ENCODE results near the gene WWOX. TPM values are rescaled to one million over a fixed set of nuclear protein-coding genes. Genes with fewer than 3 reads are reported as not detected.

The WWOX gene
- total and polyA plus RNA-seq, 2 of the 13 experiments (the other 11 are each of a cell fraction or from before 2014, with no cell fraction given) = 9.1 to 37.4 TPM

GRCh38 chr16:78133919-78134318 lies 34.5 kb downstream of the WWOX start (continued):
- TF ChIP-seq GFI1 (CRISPR knock-in tag; IDR thresholded peaks at IDR 0.05; ENCODE audit: borderline replicate concordance) (no peak), CREB3 (CRISPR knock-in tag; IDR thresholded peaks at IDR 0.05) (no peak), ZNF496 (CRISPR knock-in tag; IDR thresholded peaks at IDR 0.05; ENCODE audit: insufficient replicate concordance) (no peak), ZNF660 (CRISPR knock-in tag; IDR thresholded peaks at IDR 0.05; ENCODE audit: borderline replicate concordance, low read depth) (no peak), STAG1 (CRISPR knock-in tag; IDR thresholded peaks at IDR 0.05) (0 out of 2 replicates have a peak, but pooled peaks have one; percentile 17), ARNT (IDR thresholded peaks at IDR 0.05) (no peak), ZNF775 (CRISPR knock-in tag; IDR thresholded peaks at IDR 0.05; ENCODE audit: borderline replicate concordance) (no peak), ZNF564 (CRISPR knock-in tag; IDR thresholded peaks at IDR 0.05) (no peak), ZKSCAN1 (IDR thresholded peaks at IDR 0.05; ENCODE audit: low read length) (no peak), TOE1 (CRISPR knock-in tag; IDR thresholded peaks at IDR 0.05) (no peak), KDM1A (CRISPR knock-in tag; IDR thresholded peaks at IDR 0.05) (no peak), PITX1 (CRISPR knock-in tag; IDR thresholded peaks at IDR 0.05) (peak; percentile 88), ZNF790 (CRISPR knock-in tag; IDR thresholded peaks at IDR 0.05; ENCODE audit: borderline replicate concordance) (no peak), TRIM24 (CRISPR knock-in tag; IDR thresholded peaks at IDR 0.05) (no peak), HDAC2 (CRISPR knock-in tag; IDR thresholded peaks at IDR 0.05) (peak; percentile 83), ZNF562 (CRISPR knock-in tag; IDR thresholded peaks at IDR 0.05; ENCODE audit: borderline replicate concordance) (no peak), ADNP (CRISPR knock-in tag; IDR thresholded peaks at IDR 0.05) (no peak), ISX (CRISPR knock-in tag; conservative IDR thresholded peaks at IDR 0.05) (no peak), ZNF468 (CRISPR knock-in tag; IDR thresholded peaks at IDR 0.05) (no peak), ZNF414 (CRISPR knock-in tag; IDR thresholded peaks at IDR 0.05) (no peak), ZNF224 (CRISPR knock-in tag; IDR thresholded peaks at IDR 0.05) (no peak), ZNF17 (CRISPR knock-in tag; IDR thresholded peaks at IDR 0.05) (no peak), SMARCC2 (IDR thresholded peaks at IDR 0.05) (no peak), SALL2 (CRISPR knock-in tag; IDR thresholded peaks at IDR 0.05) (no peak)
